Measurements from ENCODE around the gene HSD3B1. TPM values are rescaled to one million over a fixed set of nuclear protein-coding genes. Genes with fewer than 3 reads are reported as not detected.

Gene HSD3B1
- total and polyA plus RNA-seq, 2 experiments from 2014 or later: not detected

GRCh38 chr1:119564548-119564947, 57.5 kb downstream of the HSD3B1 start (continued):
- TF ChIP-seq STAT1 (IDR thresholded peaks at IDR 0.05; ENCODE audit: unreplicated experiment): no peak
- TF ChIP-seq CREB1 (CRISPR knock-in tag; IDR thresholded peaks at IDR 0.05; ENCODE audit: low read depth): no peak

Other genes starting within 250 kb of the HSD3B1 start
- gene HAO2, start 138.4 kb upstream of the HSD3B1 start, total RNA-seq (2014; rRNA removed; shearing (Covaris generic)): not detected in 2 replicates
- not detected in 2 replicates for gene HAO2, start 138.4 kb upstream of the HSD3B1 start, polyA plus RNA-seq (2016; fragmentation: Nextera tagmentation; extraction: Ambion mirVana)
- gene HSD3B2, start 92.1 kb upstream of the HSD3B1 start, total RNA-seq (2014; rRNA removed; shearing (Covaris generic)): not detected in 2 replicates
- not detected in 2 replicates for gene HSD3B2, start 92.1 kb upstream of the HSD3B1 start, polyA plus RNA-seq (2016; fragmentation: Nextera tagmentation; extraction: Ambion mirVana)
- gene ZNF697, start 141.1 kb downstream of the HSD3B1 start, total RNA-seq (2014; rRNA removed; shearing (Covaris generic)): 30.4 and 32.0 TPM in 2 replicates
- 5.2 and 5.4 TPM in 2 replicates for gene ZNF697, start 141.1 kb downstream of the HSD3B1 start, polyA plus RNA-seq (2016; fragmentation: Nextera tagmentation; extraction: Ambion mirVana)
- gene PHGDH, start 204.7 kb downstream of the HSD3B1 start, total RNA-seq (2014; rRNA removed; shearing (Covaris generic)): 816 and 885 TPM in 2 replicates
- gene PHGDH, start 204.7 kb downstream of the HSD3B1 start, polyA plus RNA-seq (2016; fragmentation: Nextera tagmentation; extraction: Ambion mirVana): 612 and 652 TPM in 2 replicates